ENCODE results near the gene CMTM5. TPM values are rescaled to one million over a fixed set of nuclear protein-coding genes. Genes with fewer than 3 reads are reported as not detected.
"Not testable (repeated sequence)": the region's sequence is repeated elsewhere in the genome, so short reads cannot be mapped to it uniquely, and the experiment has no call there.

Gene CMTM5
- total RNA-seq, 1 experiment from 2014 or later, result not detected

- DNase-seq (ENCODE audit: low spot score), result no peak
Measured at GRCh38 chr14:23378612-23379220, 1.9 kb downstream of the CMTM5 start.

- DNase-seq (ENCODE audit: low spot score), result peak; percentile 24
Measured at GRCh38 chr14:23379366-23380196, 2.7 kb downstream of the CMTM5 start.

- DNase-seq (ENCODE audit: low spot score), result no peak
Measured at GRCh38 chr14:23380197-23380914, 3.5 kb downstream of the CMTM5 start.

GRCh38 chr14:23380976-23381375 lies 4.1 kb downstream of the CMTM5 start:
- no peak for DNase-seq (ENCODE audit: low spot score)

- no peak for DNase-seq (ENCODE audit: low spot score)
Measured at GRCh38 chr14:23381871-23382270, 5.0 kb downstream of the CMTM5 start.

GRCh38 chr14:23382276-23382675 lies 5.4 kb downstream of the CMTM5 start:
- DNase-seq (ENCODE audit: low spot score), result no peak

- DNase-seq (ENCODE audit: low spot score), result no peak
Measured at GRCh38 chr14:23382731-23383440, 6.0 kb downstream of the CMTM5 start.

- no peak for DNase-seq (ENCODE audit: low spot score)
Measured at GRCh38 chr14:23384364-23385080, 7.7 kb downstream of the CMTM5 start.

GRCh38 chr14:23385244-23385641 lies 8.4 kb downstream of the CMTM5 start:
- no peak for DNase-seq (ENCODE audit: low spot score)

GRCh38 chr14:23385642-23386265 lies 8.9 kb downstream of the CMTM5 start:
- DNase-seq (ENCODE audit: low spot score), result no peak

- not testable (repeated sequence) for DNase-seq (ENCODE audit: low spot score)
Measured at GRCh38 chr14:23386266-23386657, 9.4 kb downstream of the CMTM5 start.

- no peak for DNase-seq (ENCODE audit: low spot score)
Measured at GRCh38 chr14:23386999-23387398, 10.2 kb downstream of the CMTM5 start.

- DNase-seq (ENCODE audit: low spot score), result no peak
Measured at GRCh38 chr14:23387916-23388882, 11.4 kb downstream of the CMTM5 start.

- no peak for DNase-seq (ENCODE audit: low spot score)
Measured at GRCh38 chr14:23388996-23389395, 12.2 kb downstream of the CMTM5 start.

GRCh38 chr14:23389396-23389795 lies 12.6 kb downstream of the CMTM5 start:
- DNase-seq (ENCODE audit: low spot score), result no peak

- not testable (repeated sequence) for DNase-seq (ENCODE audit: low spot score)
Measured at GRCh38 chr14:23389871-23390270, 13.0 kb downstream of the CMTM5 start.

GRCh38 chr14:23392613-23393012 lies 15.8 kb downstream of the CMTM5 start:
- no peak for DNase-seq (ENCODE audit: low spot score)

- no peak for DNase-seq (ENCODE audit: low spot score)
Measured at GRCh38 chr14:23396126-23396525, 19.3 kb downstream of the CMTM5 start.

- DNase-seq (ENCODE audit: low spot score), result no peak
Measured at GRCh38 chr14:23396781-23397407, 20.0 kb downstream of the CMTM5 start.

Data from H4 (cell line).